Colonic mucosa (tissue), 4 donors: Measurements from ENCODE around the gene TMEM253. TPM values are rescaled to one million over a fixed set of nuclear protein-coding genes. Genes with fewer than 3 reads are reported as not detected.

ENCODE experiments used
- DNase-seq: peaks from one replicate; pipeline ENCODE4 v3.0.0-alpha.2; 2020
- H3K27ac ChIP-seq: fragments of 200-600 bp; one replicate; pipeline ENCODE4 v1.8.0; 2021
- H3K27me3 ChIP-seq: fragments of 200-600 bp; one replicate; pipeline ENCODE4 v1.8.0; 2021
- H3K36me3 ChIP-seq: fragments of 200-600 bp; one replicate; pipeline ENCODE4 v1.8.0; 2021
- H3K4me1 ChIP-seq: fragments of 200-600 bp; one replicate; pipeline ENCODE4 v1.8.0; 2021; ENCODE audit warnings: mild to moderate bottlenecking
- H3K4me3 ChIP-seq: fragments of 200-600 bp; one replicate; pipeline ENCODE4 v1.8.0; 2021
- H3K9ac ChIP-seq, 2 donors: one replicate each; pipeline ENCODE4 v1.7.0; 2013; ENCODE audit warnings: control low read depth in 2 of 2, low read depth in 2 of 2, low read length in 2 of 2
- H3K9me3 ChIP-seq: fragments of 200-600 bp; one replicate; pipeline ENCODE4 v1.8.0; 2021
- intact Hi-C: fragments of 100-400 bp; cut with DNase I; formaldehyde crosslinking; loops from one replicate; pipeline ENCODE4 v1.14.1; 2022
- total RNA-seq, 2 donors: library from RNA; stranded (reverse); fragmentation: NEBNext Ultra II Directional in 1 of 2; extraction: Animal tissue kit (Norgen Biotek cat#: 25700) in 1 of 2; gene quantifications; one replicate each; pipeline ENCODE4 v1.2.1, GENCODE V29; 2021
- TF ChIP-seq, protein P1 (sequence below): fragments of 200-600 bp; IDR thresholded peaks from one replicate; pipeline ENCODE4 v1.8.0; 2022; ENCODE audit warnings: antibody characterized with exemption, mild to moderate bottlenecking
- donor health status: healthy.
- donor health status: DM: no; HTN: no; CAD: no.
- donor health status: DM: no; HTN: no; CAD: no.

Gene TMEM253
- total RNA-seq, 2 donors from 2014 or later, result 28.8 to 48.3 TPM

DNA sequence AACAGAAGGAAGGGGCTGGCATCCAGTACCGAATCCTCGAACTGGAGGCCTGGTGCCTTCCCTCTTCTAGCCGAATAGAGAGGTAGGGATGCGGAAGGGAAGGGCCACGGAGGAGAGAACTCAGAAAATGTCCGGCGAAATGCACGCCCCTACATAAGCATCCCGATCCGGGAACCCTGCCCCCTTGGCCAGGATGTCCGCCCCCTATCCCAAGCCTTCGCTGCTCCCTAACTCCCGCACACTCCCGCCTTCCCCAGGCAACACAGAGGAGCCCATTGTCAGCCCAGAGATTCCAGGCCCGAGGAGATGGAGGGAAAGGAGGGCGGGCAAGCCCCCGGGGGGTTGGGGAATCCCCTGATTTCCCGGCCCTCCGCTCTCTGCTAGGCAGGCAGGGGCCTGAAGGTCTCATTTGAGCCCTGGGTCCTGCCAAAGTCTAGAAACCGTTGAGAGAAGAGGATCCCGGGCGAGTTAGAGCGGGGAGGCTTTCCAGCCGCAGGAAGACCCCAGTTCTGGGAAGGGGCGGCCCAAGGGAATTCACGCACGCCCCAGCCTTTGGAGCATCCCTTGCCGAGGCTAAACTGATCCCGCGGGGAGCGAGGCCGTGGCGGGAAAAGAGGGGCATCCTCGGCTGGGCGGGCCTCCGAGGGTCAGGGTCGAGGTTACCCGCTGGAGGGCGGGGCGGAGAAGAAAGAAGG lies 31.3 kb upstream of the TMEM253 start:
- TF ChIP-seq, protein P1, sequence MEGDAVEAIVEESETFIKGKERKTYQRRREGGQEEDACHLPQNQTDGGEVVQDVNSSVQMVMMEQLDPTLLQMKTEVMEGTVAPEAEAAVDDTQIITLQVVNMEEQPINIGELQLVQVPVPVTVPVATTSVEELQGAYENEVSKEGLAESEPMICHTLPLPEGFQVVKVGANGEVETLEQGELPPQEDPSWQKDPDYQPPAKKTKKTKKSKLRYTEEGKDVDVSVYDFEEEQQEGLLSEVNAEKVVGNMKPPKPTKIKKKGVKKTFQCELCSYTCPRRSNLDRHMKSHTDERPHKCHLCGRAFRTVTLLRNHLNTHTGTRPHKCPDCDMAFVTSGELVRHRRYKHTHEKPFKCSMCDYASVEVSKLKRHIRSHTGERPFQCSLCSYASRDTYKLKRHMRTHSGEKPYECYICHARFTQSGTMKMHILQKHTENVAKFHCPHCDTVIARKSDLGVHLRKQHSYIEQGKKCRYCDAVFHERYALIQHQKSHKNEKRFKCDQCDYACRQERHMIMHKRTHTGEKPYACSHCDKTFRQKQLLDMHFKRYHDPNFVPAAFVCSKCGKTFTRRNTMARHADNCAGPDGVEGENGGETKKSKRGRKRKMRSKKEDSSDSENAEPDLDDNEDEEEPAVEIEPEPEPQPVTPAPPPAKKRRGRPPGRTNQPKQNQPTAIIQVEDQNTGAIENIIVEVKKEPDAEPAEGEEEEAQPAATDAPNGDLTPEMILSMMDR, result no peak
- peak overlapping the region; percentile 90 for H3K27ac ChIP-seq
- peaks cover 3% of the 10 kb centered on the region for H3K36me3 ChIP-seq
- H3K9ac ChIP-seq, result peak overlapping the region; percentile 64 to 77
- no peaks in the 10 kb centered on the region for H3K9me3 ChIP-seq
- DNase-seq, result no peak
- intact Hi-C loops, result loop anchor here (2.0 to 5.0 kb wide), 2 partner anchors 21 to 38 kb away; no protein-coding TSS in a partner anchor
- peak overlapping the region; percentile 68 for H3K4me3 ChIP-seq
- H3K4me1 ChIP-seq, result peaks cover 14% of the 10 kb centered on the region
- H3K27me3 ChIP-seq, result no peaks in the 10 kb centered on the region

DNA sequence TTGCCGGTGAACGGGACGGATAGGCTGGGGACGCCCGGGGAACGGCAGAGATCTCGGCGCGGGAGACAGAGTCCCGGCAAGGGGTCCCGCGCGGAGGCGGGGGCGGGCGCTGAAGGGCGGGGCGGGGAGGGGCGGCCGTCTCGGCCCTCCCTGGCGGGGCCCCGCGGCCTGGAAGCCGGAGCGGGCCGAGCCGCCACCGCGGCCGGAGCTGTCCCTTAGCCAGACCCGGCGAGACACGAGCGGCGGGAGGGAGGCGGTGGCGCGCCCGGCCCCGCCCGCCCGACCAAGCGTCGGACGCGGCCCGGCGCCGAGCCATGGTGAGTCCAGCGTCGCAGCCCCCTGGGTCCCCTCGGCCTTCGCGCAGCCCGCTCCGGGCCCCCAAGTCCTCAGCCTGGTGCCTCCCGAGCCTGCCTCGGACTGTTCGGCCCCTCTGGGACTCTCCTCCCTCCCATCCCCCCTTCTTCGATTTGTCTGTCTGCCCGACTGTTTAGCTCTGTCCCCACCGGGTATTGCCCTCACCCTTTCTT lies 30.7 kb upstream of the TMEM253 start, which contains the start of gene ARHGEF40:
TSS of gene ARHGEF40 (plus strand) at position 222 of the 527 bp plus-strand sequence. CDS start at position 315, 93 bp downstream.
- peak within 1 kb of the TSS; percentile 91 to 99 for H3K9ac ChIP-seq
- DNase-seq, result peak; percentile 74
- H3K27me3 ChIP-seq, result no peaks in the 10 kb centered on the region
- intact Hi-C loops, result no loop called here
- no peaks in the 10 kb centered on the region for H3K9me3 ChIP-seq
- peaks cover 4% of the 10 kb centered on the region for H3K36me3 ChIP-seq
- TF ChIP-seq, protein P1, result no peak
- peak within 1 kb of the TSS; percentile 90 for H3K27ac ChIP-seq
- peak within 1 kb of the TSS; percentile 68 for H3K4me3 ChIP-seq
- H3K4me1 ChIP-seq, result peaks cover 14% of the 10 kb centered on the region

- Histone ChIP-seq H3K27ac (peak overlapping the region; percentile 90), H3K36me3 (peaks cover 9% of the 10 kb centered on the region), H3K9me3 (no peaks in the 10 kb centered on the region), H3K9ac (peak overlapping the region; percentile 91 to 99), H3K4me3 (peak overlapping the region; percentile 68), H3K27me3 (no peaks in the 10 kb centered on the region), H3K4me1 (peaks cover 14% of the 10 kb centered on the region)
- DNase-seq, result peak; percentile 82
- TF ChIP-seq, protein P1, result no peak
- intact Hi-C loops, result no loop called here
Observed at GRCh38 chr14:21070610-21071224, 30.1 kb upstream of the TMEM253 start.

DNA sequence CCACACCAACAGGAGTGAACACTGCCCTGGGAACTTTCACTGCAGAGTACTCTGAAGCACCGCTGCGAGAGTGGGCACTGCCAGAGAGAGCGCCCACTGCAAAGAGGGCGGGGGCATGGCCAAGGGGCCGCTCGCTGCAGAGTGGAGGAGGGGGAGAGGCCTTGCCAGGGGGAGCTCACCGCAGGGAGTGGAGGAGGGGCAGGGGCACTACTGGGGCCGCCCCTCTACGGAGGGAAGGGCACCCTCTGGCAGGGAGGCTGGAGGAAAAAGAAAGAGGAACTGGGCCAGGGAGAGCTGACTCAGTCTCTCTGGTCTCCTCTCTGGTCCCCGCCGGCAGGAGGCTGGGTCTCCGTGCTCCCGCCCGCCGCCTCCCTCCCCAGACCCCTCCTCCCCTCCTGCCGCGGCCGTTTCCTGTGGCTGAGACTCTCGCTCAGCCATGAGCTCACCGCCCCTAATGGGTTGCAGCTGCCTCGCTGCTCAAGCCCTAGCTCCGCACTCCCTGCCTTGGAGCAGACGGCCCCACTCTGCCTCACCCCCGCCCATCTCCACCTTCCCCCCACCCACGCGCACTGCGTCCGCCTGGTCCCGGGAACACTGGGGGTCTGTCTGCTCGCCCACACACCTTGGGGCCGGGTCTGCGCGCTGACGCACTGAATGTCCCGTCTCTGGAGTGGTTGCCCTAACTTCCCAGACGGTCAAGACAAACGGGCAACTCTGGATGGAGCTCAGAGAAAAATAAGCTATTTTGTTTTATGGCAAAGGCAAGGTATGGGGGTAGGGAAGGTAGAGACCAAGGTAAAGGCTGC lies 29.4 kb upstream of the TMEM253 start:
- Histone ChIP-seq H3K9me3 (no peaks in the 10 kb centered on the region), H3K36me3 (peaks cover 9% of the 10 kb centered on the region), H3K27me3 (no peaks in the 10 kb centered on the region), H3K4me1 (peaks cover 14% of the 10 kb centered on the region), H3K27ac (peak overlapping the region; percentile 90), H3K4me3 (peak overlapping the region; percentile 68), H3K9ac (peak overlapping the region; percentile 91 to 99)
- intact Hi-C loops, result no loop called here
- DNase-seq, result peak; percentile 86
- TF ChIP-seq, protein P1, result no peak

- Histone ChIP-seq H3K4me1 (peaks cover 14% of the 10 kb centered on the region), H3K4me3 (peak overlapping the region; percentile 68), H3K9ac (peak overlapping the region in 1 of 2 donors; percentile 99), H3K27me3 (no peaks in the 10 kb centered on the region), H3K9me3 (no peaks in the 10 kb centered on the region), H3K27ac (peak overlapping the region; percentile 90), H3K36me3 (peaks cover 9% of the 10 kb centered on the region)
- intact Hi-C loops, result no loop called here
- TF ChIP-seq, protein P1, result no peak
- no peak for DNase-seq
Observed at GRCh38 chr14:21072031-21072473, 28.8 kb upstream of the TMEM253 start.
